GM18526 (cell line): ENCODE results near the gene EMC9.
A peak's percentile ranks its signal among the peaks of the same experiment; 100 is the strongest.

Source experiments
- POLR2A ChIP-seq: IDR thresholded peaks from 3 replicates; pipeline ENCODE4 v1.6.1; 2011; ENCODE audit not compliant: insufficient read length; ENCODE audit errors: extremely low read depth

Gene EMC9

DNA sequence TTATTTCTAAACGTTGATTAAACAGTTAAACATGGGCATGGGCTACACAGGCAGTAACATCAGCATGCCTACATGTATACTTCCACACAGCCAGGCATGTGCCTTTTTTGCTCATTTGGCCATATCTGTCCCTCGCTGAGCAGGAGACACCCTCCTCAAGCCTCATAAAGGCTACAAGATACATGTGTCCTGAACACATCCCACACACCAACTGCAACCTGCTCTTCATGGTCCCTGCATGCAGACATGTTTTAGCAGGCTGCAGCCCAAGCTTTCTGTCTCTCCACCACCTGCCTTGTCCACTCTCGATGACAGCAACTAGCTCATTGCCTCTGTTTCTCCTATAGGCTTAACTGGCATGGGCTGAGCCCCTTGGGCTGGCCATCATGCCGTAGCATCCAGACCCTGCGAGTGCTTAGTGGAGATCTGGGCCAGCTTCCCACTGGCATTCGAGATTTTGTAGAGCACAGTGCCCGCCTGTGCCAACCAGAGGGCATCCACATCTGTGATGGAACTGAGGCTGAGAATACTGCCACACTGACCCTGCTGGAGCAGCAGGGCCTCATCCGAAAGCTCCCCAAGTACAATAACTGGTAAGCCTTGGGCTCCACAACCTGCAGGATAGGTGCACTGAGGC is 44.7 kb downstream of the EMC9 start:
- no peak for TF ChIP-seq POLR2A

DNA sequence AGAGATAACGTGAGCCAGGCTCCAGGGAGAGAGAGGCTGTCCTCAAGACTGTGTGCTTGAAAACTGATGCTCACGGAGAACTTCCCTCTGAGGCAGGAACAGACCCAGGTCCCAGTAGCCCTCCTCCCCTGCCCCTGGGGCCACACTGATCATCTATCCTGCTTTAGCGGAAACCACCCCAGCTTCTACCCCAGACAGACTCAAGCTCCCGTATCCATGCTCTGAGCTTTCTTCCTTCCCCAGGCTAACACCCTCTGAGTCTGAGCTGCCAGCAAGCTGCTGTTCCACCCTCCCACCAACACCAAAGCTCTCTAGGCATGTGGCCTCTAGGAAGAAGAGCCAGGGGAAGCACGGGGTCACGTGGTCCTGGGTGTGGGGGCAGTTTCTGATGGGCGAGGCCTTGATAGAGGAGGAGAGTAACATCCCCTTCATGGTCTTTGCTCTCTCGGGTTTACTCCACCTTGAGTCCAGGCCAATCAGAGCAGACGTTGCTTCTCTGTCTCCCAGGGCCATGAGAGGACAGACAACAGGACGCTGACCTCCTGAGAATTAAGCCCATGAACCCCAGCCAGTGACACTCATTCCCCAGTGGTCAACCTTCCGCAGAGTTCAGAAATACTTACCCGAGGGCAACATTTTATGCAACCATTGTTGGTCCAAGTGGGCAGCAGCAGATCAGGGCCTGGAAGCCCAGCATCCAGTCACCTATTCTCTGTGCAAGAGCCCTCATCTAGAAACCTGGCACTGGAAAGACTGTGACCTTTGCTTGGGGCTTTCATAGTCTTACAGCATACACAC is 45.9 kb downstream of the EMC9 start:
- peak; percentile 96 for TF ChIP-seq POLR2A

DNA sequence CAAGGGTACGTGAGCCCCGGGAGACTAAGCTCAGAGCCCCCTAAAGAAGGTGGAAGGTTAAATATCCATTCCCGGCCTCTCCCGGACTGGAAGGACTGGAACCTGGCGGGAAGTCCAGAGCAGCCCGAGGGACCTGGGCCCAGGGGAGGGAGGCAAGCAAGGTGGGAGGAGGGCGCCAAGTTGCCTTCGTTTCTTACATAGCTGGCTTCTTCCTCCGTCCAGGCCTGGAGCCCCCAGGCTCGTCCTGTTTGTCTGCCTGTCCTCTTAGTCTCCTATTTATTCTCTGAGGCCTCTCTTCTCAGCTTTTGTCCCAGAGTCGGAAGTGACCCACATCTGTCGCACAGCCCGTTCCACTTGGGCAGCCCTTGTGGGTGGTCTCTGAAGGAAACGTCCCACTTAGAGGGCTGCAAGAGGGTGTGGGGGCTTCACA is 46.5 kb downstream of the EMC9 start:
- no peak for TF ChIP-seq POLR2A

DNA sequence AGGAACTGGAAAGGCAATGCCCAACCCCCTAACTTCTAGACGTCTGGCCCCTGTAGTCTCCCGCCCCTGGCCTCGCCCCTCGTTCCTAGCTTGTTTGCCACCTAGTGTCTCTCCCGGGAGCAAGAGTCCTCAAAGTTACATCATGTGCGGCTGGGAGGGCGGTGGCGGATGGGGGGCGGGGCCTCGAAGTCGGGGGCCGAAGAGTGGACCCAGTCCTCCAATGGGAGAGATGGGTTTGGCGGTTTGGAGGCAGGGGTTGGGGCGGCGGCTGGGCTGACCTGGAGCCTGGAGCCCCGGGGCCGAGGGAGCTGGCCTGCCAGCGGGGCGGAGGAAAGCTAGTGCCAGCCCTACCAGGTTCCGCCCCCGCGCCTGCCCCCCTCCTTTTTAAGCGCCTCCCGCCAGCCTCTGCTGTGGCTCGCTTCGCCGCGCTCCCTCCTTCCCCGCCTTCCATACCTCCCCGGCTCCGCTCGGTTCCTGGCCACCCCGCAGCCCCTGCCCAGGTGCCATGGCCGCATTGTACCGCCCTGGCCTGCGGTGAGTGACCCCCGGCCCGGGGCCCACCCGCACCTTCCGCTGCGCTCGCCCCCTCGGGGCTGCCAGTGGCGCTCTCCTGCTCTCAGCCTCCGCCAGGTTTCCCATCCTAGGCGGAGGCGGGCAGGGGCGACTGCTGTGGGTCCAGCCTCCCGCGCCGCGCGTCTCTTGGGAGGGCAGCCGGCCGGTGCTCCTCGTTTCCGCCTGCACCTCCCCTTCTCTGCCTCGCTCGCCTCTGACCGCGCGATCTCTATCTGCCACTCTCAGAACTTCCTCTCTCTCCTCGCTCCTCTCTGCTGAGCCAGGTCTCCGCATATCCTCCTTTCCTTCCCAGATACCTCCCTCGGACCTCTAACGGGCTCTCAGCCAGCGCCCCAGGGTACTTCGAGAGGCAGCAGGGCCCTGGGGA is 47.2 kb downstream of the EMC9 start, which contains the start of gene PCK2:
Gene PCK2, plus strand, starts transcription at position 411 of the 940 bp plus-strand sequence. Its CDS starts 95 bp downstream, at position 506.
- peak; percentile 98 for TF ChIP-seq POLR2A

DNA sequence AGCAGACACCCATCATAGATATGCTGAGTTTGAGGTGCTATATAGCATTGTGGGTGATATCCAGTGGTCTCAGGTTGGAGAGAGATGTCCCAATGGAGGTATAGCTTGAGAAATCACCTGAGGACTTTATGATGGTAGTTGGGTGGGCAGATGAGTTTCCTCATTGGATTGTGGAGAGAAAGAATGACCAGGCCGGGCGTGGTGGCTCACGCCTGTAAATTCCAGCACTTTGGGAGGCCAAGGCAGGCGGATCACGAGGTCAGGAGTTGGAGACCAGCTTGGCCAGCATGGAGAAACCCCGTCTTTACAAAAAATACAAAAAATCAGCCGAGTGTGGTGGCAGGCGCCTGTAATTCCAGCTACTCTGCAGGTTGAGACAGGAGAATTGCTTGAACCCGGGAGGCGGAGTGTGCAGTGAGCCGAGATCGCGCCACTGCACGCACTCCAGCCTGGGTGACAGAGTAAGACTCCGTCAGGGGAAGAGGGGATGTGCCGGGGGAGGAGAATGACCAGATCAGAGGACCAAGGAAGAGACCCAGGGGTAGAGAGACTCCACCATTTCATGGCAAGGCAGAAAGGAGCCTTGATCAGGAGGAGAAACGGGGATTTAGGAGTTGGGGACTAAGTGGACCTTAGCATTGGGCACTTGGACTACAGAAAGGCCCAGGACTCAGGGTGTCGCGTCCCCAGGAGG is 48.0 kb downstream of the EMC9 start:
- no peak for TF ChIP-seq POLR2A

DNA sequence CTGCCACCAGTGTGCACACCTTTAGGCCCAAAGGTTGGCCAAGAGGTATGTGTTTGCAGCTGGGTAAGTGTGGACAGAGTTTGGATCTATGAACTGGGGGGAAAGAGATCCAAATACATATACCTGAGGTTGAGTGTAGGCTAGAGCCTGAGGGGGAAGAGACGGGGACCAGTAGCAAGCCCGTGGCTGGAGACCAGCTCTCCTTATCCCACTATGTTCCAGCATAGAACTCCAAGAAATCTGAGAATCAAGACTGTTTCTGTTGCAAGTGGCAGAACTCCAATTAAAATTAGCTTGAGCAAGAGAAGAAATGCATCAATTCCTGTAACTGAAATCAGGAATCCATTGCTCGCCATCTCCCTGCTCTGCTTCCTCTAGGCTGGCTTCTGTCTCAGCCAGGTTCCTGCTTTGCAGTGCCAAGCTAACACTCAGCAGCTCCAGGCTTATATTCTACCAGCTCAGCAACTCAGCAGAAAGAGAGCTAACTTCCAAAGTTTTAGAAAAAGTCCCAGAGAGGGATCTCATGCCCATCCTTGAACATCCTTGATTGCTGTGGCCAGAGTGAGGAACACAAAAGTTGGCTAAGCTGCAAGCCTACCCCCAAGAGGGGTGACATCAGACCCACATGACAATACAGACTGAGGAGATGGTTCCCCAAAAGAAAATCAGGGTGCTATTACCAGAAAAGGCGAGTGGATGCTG is 48.7 kb downstream of the EMC9 start:
- no peak for TF ChIP-seq POLR2A

DNA sequence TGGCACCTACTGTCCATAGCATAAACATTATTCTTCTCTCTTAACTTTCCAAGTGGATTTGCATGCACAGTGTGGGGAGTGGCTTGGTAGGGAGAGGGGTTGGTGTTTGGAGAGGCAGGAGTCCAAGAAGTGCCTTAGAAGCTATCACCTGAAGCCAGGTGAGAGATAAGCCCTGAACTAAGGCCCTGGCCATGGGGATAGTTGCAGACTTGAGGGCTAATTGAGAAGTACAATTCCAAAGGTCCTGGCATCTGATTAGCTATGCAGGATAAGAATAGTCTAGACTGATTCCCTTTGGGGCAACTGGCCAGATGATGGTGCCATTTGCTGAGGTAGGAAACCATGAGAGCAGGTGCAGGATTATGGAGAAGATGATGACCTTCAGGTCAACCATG is 49.3 kb downstream of the EMC9 start:
- no peak for TF ChIP-seq POLR2A

DNA sequence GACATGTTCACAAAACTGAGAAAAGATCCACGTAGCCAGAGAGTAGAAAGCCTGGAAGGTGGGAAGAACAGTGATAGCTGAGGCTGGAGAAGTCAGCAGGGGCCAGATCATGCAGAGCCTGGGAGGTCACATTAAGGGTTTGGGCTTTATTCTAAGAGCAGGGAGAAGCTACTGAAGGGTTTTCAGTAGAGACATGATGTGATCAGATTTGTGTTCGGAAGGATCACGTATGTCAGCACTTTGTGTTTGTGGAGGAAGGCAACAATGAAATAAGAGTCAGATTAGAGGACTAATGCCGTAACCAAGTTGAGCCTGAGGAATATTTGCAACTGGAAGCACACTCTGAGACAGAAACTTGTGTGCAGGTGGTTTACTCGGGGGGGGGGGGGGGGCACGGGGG is 51.5 kb downstream of the EMC9 start:
- TF ChIP-seq POLR2A = no peak
